ENCODE results near the gene RPS24. TPM values are rescaled to one million over a fixed set of nuclear protein-coding genes. Genes with fewer than 3 reads are reported as not detected.

The RPS24 gene
- total and polyA plus RNA-seq, 2 of the 13 experiments (the other 11 are each of a cell fraction or from before 2014, with no cell fraction given) = 2,690 to 3,319 TPM

DNA sequence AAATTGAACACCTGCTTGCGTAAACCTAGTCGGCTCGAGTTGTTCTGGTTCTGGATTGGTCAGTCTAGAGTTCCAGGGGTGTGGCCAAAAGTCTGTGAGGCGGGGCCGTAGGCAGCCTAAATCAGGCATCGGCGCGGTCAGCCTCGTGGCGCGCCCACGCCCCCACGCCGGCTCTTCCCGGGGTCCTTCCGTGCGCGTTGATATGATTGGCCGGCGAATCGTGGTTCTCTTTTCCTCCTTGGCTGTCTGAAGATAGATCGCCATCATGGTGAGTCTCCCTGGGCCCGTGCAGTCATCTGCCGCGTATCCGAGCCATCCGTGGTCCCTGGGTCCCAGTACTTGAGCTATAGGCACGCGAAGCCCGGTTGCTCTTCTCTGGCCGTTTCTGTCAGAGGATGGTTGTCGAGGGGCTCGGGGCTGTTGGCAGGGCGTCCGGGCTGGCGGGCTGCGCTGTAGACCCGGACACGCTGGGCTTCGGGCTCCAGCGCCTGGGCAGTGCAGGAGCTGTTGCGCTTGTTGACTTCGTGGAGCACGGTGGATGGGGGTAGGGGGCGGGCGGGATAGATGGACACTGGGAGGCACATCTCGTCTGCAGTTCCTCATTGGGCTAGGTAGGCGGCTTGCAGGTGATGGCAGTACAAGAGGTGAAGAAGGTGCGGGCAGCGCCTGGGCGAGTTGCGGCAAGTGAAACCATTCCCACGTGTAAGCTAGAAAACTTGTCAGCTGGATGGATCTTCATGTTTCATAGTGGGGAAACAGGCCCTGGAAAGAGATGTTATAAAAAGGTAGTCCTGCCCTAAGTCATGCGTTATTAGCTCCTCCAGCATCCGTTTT lies at the start of gene RPS24 (continued):
- TF ChIP-seq, protein P1, sequence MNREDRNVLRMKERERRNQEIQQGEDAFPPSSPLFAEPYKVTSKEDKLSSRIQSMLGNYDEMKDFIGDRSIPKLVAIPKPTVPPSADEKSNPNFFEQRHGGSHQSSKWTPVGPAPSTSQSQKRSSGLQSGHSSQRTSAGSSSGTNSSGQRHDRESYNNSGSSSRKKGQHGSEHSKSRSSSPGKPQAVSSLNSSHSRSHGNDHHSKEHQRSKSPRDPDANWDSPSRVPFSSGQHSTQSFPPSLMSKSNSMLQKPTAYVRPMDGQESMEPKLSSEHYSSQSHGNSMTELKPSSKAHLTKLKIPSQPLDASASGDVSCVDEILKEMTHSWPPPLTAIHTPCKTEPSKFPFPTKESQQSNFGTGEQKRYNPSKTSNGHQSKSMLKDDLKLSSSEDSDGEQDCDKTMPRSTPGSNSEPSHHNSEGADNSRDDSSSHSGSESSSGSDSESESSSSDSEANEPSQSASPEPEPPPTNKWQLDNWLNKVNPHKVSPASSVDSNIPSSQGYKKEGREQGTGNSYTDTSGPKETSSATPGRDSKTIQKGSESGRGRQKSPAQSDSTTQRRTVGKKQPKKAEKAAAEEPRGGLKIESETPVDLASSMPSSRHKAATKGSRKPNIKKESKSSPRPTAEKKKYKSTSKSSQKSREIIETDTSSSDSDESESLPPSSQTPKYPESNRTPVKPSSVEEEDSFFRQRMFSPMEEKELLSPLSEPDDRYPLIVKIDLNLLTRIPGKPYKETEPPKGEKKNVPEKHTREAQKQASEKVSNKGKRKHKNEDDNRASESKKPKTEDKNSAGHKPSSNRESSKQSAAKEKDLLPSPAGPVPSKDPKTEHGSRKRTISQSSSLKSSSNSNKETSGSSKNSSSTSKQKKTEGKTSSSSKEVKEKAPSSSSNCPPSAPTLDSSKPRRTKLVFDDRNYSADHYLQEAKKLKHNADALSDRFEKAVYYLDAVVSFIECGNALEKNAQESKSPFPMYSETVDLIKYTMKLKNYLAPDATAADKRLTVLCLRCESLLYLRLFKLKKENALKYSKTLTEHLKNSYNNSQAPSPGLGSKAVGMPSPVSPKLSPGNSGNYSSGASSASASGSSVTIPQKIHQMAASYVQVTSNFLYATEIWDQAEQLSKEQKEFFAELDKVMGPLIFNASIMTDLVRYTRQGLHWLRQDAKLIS (CRISPR knock-in tag; IDR thresholded peaks at IDR 0.05) = peak; percentile 78
- TF ChIP-seq ZNF354B (CRISPR knock-in tag; IDR thresholded peaks at IDR 0.05) = 0 out of 2 replicates have a peak, but pooled peaks have one; percentile 48
- no peak for TF ChIP-seq ZSCAN25 (CRISPR knock-in tag; IDR thresholded peaks at IDR 0.05)
- TF ChIP-seq, protein P2, sequence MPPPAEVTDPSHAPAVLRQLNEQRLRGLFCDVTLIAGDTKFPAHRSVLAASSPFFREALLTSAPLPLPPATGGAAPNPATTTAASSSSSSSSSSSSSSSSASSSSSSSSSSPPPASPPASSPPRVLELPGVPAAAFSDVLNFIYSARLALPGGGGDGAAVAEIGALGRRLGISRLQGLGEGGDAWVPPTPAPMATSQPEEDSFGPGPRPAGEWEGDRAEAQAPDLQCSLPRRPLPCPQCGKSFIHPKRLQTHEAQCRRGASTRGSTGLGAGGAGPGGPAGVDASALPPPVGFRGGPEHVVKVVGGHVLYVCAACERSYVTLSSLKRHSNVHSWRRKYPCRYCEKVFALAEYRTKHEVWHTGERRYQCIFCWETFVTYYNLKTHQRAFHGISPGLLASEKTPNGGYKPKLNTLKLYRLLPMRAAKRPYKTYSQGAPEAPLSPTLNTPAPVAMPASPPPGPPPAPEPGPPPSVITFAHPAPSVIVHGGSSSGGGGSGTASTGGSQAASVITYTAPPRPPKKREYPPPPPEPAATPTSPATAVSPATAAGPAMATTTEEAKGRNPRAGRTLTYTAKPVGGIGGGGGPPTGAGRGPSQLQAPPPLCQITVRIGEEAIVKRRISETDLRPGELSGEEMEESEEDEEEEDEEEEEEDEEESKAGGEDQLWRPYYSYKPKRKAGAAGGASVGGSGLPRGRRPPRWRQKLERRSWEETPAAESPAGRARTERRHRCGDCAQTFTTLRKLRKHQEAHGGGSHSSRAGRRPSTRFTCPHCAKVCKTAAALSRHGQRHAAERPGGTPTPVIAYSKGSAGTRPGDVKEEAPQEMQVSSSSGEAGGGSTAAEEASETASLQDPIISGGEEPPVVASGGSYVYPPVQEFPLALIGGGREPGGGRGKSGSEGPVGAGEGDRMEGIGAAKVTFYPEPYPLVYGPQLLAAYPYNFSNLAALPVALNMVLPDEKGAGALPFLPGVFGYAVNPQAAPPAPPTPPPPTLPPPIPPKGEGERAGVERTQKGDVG (CRISPR knock-in tag; IDR thresholded peaks at IDR 0.05; ENCODE audit: borderline replicate concordance) = no peak; the same call in 1 of the 2 replicates
- no peak for TF ChIP-seq TCF7L2 (IDR thresholded peaks at IDR 0.05; ENCODE audit: low read depth, low read length)
- TF ChIP-seq, protein P3, sequence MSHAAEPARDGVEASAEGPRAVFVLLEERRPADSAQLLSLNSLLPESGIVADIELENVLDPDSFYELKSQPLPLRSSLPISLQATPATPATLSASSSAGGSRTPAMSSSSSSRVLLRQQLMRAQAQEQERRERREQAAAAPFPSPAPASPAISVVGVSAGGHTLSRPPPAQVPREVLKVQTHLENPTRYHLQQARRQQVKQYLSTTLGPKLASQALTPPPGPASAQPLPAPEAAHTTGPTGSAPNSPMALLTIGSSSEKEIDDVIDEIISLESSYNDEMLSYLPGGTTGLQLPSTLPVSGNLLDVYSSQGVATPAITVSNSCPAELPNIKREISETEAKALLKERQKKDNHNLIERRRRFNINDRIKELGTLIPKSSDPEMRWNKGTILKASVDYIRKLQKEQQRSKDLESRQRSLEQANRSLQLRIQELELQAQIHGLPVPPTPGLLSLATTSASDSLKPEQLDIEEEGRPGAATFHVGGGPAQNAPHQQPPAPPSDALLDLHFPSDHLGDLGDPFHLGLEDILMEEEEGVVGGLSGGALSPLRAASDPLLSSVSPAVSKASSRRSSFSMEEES (CRISPR knock-in tag; IDR thresholded peaks at IDR 0.05) = no peak
- TF ChIP-seq ZNF331 (CRISPR knock-in tag; IDR thresholded peaks at IDR 0.05) = peak; percentile 26; the same call in 1 of the 2 replicates
- no peak for TF ChIP-seq TOE1 (CRISPR knock-in tag; IDR thresholded peaks at IDR 0.05)
- no peak for TF ChIP-seq PLRG1 (conservative IDR thresholded peaks at IDR 0.05)
- TF ChIP-seq, protein P4, sequence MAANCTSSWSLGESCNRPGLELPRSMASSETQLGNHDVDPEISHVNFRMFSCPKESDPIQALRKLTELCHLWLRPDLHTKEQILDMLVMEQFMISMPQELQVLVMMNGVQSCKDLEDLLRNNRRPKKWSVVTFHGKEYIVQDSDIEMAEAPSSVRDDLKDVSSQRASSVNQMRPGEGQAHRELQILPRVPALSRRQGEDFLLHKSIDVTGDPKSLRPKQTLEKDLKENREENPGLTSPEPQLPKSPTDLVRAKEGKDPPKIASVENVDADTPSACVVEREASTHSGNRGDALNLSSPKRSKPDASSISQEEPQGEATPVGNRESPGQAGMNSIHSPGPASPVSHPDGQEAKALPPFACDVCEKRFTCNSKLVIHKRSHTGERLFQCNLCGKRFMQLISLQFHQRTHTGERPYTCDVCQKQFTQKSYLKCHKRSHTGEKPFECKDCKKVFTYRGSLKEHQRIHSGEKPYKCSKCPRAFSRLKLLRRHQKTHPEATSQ (CRISPR knock-in tag; IDR thresholded peaks at IDR 0.05; ENCODE audit: borderline replicate concordance) = 0 out of 2 replicates have a peak, but pooled peaks have one; percentile 74
- TF ChIP-seq NCOA2 (CRISPR knock-in tag; IDR thresholded peaks at IDR 0.05) = no peak
- no peak for TF ChIP-seq TEAD2 (CRISPR knock-in tag; IDR thresholded peaks at IDR 0.05)

Data from HepG2 (cell line).